GM20000 (cell line): Measurements from ENCODE around the gene HOXD13.
A peak's percentile ranks its signal among the peaks of the same experiment; 100 is the strongest.

Experiments used
- DNase-seq: peaks from one replicate; pipeline ENCODE4 v3.0.0; 2012; ENCODE audit warnings: low spot score
- CTCF ChIP-seq: IDR thresholded peaks from 2 replicates; pipeline ENCODE4 v1.5.1; 2012; ENCODE audit warnings: mild to moderate bottlenecking, control low read depth; ENCODE audit errors: extremely low read depth, missing control alignments

Gene HOXD13

GRCh38 chr2:176125772-176126054 lies 33.2 kb downstream of the HOXD13 start:
- no peak for TF ChIP-seq CTCF
- no peak for DNase-seq

GRCh38 chr2:176126929-176127773 lies 34.6 kb downstream of the HOXD13 start:
- peak; percentile 70 for TF ChIP-seq CTCF
- DNase-seq: peak; percentile 71

- no peak for DNase-seq
- no peak for TF ChIP-seq CTCF
Measured at GRCh38 chr2:176127774-176128072, 35.2 kb downstream of the HOXD13 start.

GRCh38 chr2:176128172-176128981 lies 35.9 kb downstream of the HOXD13 start:
- TF ChIP-seq CTCF: no peak
- DNase-seq: no peak

GRCh38 chr2:176128982-176129796 lies 36.7 kb downstream of the HOXD13 start, which contains the start of gene HOXD8:
Gene HOXD8, plus strand, starts transcription at chr2:176129705. Its CDS starts 662 bp downstream, at chr2:176130367.
- DNase-seq: no peak
- TF ChIP-seq CTCF: no peak

GRCh38 chr2:176129813-176130146 lies 37.3 kb downstream of the HOXD13 start:
- TF ChIP-seq CTCF: no peak
- DNase-seq: no peak
